ENCODE data around the gene JMJD1C.
"Not testable (repeated sequence)": the region's sequence is repeated elsewhere in the genome, so short reads cannot be mapped to it uniquely, and the experiment has no call there.

The JMJD1C gene

GRCh38 chr10:63365976-63366765, 99.6 kb downstream of the JMJD1C start:
- DNase-seq (ENCODE audit: low spot score): no peak

- no peak for DNase-seq (ENCODE audit: low spot score)
Measured at GRCh38 chr10:63364918-63365317, 100.9 kb downstream of the JMJD1C start.

- no peak for DNase-seq (ENCODE audit: low spot score)
Measured at GRCh38 chr10:63363951-63364350, 101.8 kb downstream of the JMJD1C start.

GRCh38 chr10:63355682-63356081, 110.1 kb downstream of the JMJD1C start:
- DNase-seq (ENCODE audit: low spot score): no peak

- no peak for DNase-seq (ENCODE audit: low spot score)
Measured at GRCh38 chr10:63352976-63353375, 112.8 kb downstream of the JMJD1C start.

- DNase-seq (ENCODE audit: low spot score): no peak
Measured at GRCh38 chr10:63348245-63348850, 117.4 kb downstream of the JMJD1C start.

GRCh38 chr10:63346015-63346441, 119.7 kb downstream of the JMJD1C start:
- no peak for DNase-seq (ENCODE audit: low spot score)

- no peak for DNase-seq (ENCODE audit: low spot score)
Measured at GRCh38 chr10:63344269-63344668, 121.5 kb downstream of the JMJD1C start.

- DNase-seq (ENCODE audit: low spot score): no peak
Measured at GRCh38 chr10:63343476-63343875, 122.3 kb downstream of the JMJD1C start.

GRCh38 chr10:63339640-63340039, 126.1 kb downstream of the JMJD1C start:
- not testable (repeated sequence) for DNase-seq (ENCODE audit: low spot score)

GRCh38 chr10:63337455-63338251, 128.1 kb downstream of the JMJD1C start:
- DNase-seq (ENCODE audit: low spot score): no peak

- no peak for DNase-seq (ENCODE audit: low spot score)
Measured at GRCh38 chr10:63331586-63331985, 134.2 kb downstream of the JMJD1C start.

GRCh38 chr10:63324495-63324854, 141.3 kb downstream of the JMJD1C start:
- no peak for DNase-seq (ENCODE audit: low spot score)

- no peak for DNase-seq (ENCODE audit: low spot score)
Measured at GRCh38 chr10:63323701-63324494, 141.9 kb downstream of the JMJD1C start.

GRCh38 chr10:63320683-63321082, 145.1 kb downstream of the JMJD1C start:
- DNase-seq (ENCODE audit: low spot score): no peak

GRCh38 chr10:63319231-63319630, 146.5 kb downstream of the JMJD1C start:
- no peak for DNase-seq (ENCODE audit: low spot score)

GRCh38 chr10:63318491-63318890, 147.3 kb downstream of the JMJD1C start:
- no peak for DNase-seq (ENCODE audit: low spot score)

- DNase-seq (ENCODE audit: low spot score): no peak
Measured at GRCh38 chr10:63314020-63314419, 151.8 kb downstream of the JMJD1C start.

GRCh38 chr10:63313066-63313717, 152.6 kb downstream of the JMJD1C start:
- no peak for DNase-seq (ENCODE audit: low spot score)

GRCh38 chr10:63308628-63309027, 157.1 kb downstream of the JMJD1C start:
- no peak for DNase-seq (ENCODE audit: low spot score)

- no peak for DNase-seq (ENCODE audit: low spot score)
Measured at GRCh38 chr10:63304146-63304545, 161.6 kb downstream of the JMJD1C start.

GRCh38 chr10:63300801-63301200, 165.0 kb downstream of the JMJD1C start:
- no peak for DNase-seq (ENCODE audit: low spot score)
